ENCODE measurements around the gene LSM10. TPM values are rescaled to one million over a fixed set of nuclear protein-coding genes. Genes with fewer than 3 reads are reported as not detected.

Gene LSM10
- total RNA-seq, 1 donor = 5.6 TPM

DNA sequence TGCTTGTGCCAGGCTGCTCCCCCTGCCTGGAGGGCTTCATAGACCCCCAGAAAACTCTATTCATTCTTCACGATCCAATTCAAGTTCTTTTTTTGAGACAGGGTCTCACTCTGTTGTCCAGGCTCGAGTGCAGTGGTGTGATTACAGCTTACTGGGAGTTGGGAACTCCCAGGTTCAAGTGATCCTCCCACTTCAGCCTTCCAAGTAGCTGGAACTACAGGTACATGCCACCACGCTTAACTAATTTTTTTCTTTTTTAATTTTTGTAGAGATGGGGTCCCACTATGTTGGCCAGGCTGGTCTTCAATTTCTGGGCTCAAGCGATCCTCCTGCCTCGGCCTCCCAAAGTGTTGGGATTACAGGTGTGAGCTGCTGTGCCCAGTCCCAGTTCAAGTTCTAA is 16.3 kb downstream of the LSM10 start:
- Histone ChIP-seq H3K4me3 (ENCODE audit: low read length) (no peak overlapping the region), H3K9me3 (ENCODE audit: low read depth, low read length) (no peaks in the 10 kb centered on the region), H3K27me3 (ENCODE audit: insufficient read depth, low read length) (no peaks in the 10 kb centered on the region), H3K4me1 (ENCODE audit: insufficient read depth, low read length) (peaks cover 70% of the 10 kb centered on the region)

DNA sequence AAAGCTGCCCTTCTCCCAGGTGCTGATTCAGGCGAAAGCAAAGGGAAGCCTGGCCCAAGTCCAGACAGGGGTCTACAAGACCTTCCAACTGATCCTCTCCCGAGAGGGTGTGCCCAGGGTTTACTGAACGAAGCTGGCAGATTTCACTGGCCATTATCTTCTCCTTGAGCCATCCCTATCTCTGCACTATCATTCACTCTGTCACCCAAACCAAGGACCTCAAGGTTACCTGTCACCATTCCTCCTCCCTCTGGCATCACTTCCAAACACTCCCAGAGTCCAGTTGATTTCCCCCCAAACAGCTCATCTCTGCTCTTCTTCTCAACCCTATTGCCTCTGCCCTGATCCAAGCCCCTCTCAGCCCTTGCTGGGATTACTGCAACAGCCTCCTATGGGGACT is 16.9 kb downstream of the LSM10 start:
- Histone ChIP-seq H3K4me1 (ENCODE audit: insufficient read depth, low read length) (peaks cover 73% of the 10 kb centered on the region), H3K9me3 (ENCODE audit: low read depth, low read length) (no peaks in the 10 kb centered on the region), H3K27me3 (ENCODE audit: insufficient read depth, low read length) (no peaks in the 10 kb centered on the region), H3K4me3 (ENCODE audit: low read length) (no peak overlapping the region)

DNA sequence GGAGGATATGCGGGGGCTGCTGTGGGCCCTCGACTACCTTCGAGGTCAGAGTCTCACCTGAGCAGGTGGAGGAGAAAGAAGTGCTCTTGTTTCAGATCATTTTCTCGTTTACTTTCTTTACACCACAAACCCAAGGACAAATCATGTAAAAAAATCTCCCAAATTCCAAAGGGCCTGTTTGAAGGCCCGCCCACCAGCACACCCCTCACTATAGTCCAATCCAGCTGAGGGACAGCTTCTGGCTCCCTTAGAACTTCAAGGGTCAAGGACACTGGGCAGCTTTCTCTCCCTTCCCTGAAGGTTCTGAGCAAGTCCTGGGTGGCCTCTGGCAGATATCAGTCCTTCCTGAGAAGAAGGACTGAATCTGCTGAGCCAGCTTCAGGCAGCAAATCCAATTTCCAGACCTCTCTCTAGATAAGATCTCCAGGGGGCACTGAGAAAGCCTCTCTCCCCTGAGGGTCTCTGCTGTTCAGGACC is 17.5 kb downstream of the LSM10 start:
- Histone ChIP-seq H3K4me3 (ENCODE audit: low read length) (no peak overlapping the region), H3K9me3 (ENCODE audit: low read depth, low read length) (no peaks in the 10 kb centered on the region), H3K27me3 (ENCODE audit: insufficient read depth, low read length) (no peaks in the 10 kb centered on the region), H3K4me1 (ENCODE audit: insufficient read depth, low read length) (peaks cover 79% of the 10 kb centered on the region)

DNA sequence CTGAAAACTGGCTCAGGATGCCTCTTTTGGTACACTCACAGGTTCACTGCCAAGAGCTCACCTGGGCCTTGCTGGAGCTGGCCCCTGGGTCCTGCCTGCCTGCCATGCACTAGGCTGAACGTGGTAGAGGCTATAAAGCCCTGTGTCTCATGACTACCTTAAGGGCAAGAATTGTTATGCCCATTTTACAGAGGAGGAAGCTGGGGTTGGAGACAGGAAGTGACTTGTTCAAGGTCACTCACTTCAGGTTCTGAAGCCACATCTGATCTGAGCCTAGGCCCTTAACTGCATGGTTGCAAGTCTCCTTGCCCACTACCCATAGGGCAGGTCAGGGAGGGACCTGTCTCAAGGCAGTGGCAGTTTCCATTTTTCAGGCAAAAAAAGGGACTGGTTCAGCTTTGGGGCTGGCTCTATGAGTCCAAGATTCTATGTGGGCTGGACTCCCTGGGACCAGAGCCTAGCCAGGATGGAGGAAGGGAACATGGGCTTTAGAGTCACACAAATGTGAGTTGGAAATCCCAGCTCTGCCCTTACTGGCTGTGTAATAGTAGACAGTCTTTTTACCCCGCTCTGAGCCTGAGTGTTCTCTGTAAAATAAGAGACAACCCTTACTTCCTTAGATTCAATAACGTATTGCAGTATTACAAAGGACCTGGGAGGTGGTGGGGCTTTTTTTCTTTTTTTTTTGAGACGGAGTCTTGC is 19.8 kb downstream of the LSM10 start:
- Histone ChIP-seq H3K9me3 (ENCODE audit: low read depth, low read length) (no peaks in the 10 kb centered on the region), H3K4me1 (ENCODE audit: insufficient read depth, low read length) (peaks cover 81% of the 10 kb centered on the region), H3K27me3 (ENCODE audit: insufficient read depth, low read length) (no peaks in the 10 kb centered on the region), H3K4me3 (ENCODE audit: low read length) (no peak overlapping the region)

DNA sequence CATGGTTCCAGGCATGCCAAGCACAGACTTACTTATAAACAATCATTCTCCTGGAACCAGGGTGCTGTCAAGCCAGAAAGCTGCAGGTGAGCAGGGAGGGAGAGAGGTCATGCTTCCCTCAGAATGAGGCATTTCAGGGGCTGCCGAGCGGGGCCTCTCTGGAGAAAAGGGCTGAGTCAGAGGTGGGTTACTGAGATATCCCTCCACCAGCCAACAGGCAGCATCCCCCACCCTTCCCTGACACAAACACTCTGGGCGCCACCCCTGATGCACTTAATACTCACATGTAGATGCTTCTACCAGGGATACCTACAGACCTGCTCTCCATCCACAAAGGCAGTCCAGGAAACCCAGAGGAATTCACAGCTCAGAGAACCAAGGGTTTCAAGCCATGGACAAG is 25.1 kb downstream of the LSM10 start:
- Histone ChIP-seq H3K4me1 (ENCODE audit: insufficient read depth, low read length) (peaks cover 96% of the 10 kb centered on the region), H3K9me3 (ENCODE audit: low read depth, low read length) (no peaks in the 10 kb centered on the region), H3K4me3 (ENCODE audit: low read length) (no peak overlapping the region), H3K27me3 (ENCODE audit: insufficient read depth, low read length) (no peaks in the 10 kb centered on the region)

DNA sequence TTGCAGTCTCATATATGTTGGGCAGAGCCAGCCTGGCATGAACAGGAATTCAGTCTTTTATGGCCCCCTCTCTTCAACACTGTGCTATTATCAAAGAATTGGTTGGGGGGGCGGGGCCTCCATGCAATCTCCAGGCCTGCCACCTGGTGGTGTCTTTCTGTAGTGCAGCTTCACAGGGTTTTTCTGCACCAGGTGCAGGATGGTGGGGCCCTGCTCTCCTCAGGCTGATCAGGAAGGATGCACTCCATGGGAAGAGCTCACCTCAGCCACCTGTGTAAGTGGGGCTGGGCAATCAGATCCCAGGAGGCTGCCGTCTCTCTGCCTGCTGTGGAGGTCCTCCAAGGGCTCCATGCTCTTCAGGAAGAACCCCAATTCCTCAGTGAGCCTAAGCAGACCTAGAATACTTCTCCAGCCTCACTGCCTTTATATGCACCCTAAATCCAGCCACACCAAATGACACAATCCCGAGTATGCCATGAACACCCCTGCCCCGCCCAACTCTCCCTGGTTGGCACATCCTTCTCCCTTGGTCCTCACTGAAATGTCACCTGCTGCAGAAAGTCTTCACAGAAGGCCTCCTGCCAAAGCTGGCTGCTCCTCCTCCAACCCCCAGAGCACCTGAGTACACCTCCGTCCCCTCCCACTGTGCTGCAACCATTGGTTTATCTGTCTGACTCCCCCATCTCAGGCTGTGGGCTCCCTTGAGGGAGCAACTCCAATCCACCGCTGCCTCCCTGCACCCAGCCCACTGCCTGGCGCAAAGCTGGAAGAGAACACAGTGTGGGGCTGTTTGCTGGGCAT is 28.4 kb downstream of the LSM10 start:
- Histone ChIP-seq H3K27me3 (ENCODE audit: insufficient read depth, low read length) (no peaks in the 10 kb centered on the region), H3K4me1 (ENCODE audit: insufficient read depth, low read length) (peaks cover 97% of the 10 kb centered on the region), H3K4me3 (ENCODE audit: low read length) (no peak overlapping the region), H3K9me3 (ENCODE audit: low read depth, low read length) (no peaks in the 10 kb centered on the region)

DNA sequence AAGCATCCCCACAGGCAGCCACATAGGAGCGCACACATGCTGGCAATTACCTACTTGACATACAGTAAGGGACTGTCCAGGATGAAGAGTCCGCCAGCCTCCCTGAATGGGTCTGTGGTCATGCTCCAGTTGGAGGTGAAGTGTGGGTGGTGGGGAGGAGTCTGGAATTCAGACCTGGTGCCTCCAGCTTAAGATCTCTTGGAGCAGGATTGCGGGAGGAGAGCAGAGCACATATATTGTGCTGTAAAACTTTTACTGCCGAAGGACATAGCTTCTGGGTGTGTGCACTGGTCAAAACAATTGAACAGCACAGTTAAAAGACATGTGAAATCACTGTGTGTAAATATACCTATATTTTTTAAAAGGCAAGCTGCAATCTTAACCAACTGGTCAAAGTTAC is 29.9 kb downstream of the LSM10 start:
- Histone ChIP-seq H3K4me3 (ENCODE audit: low read length) (no peak overlapping the region), H3K9me3 (ENCODE audit: low read depth, low read length) (no peaks in the 10 kb centered on the region), H3K4me1 (ENCODE audit: insufficient read depth, low read length) (peaks cover 82% of the 10 kb centered on the region), H3K27me3 (ENCODE audit: insufficient read depth, low read length) (no peaks in the 10 kb centered on the region)

DNA sequence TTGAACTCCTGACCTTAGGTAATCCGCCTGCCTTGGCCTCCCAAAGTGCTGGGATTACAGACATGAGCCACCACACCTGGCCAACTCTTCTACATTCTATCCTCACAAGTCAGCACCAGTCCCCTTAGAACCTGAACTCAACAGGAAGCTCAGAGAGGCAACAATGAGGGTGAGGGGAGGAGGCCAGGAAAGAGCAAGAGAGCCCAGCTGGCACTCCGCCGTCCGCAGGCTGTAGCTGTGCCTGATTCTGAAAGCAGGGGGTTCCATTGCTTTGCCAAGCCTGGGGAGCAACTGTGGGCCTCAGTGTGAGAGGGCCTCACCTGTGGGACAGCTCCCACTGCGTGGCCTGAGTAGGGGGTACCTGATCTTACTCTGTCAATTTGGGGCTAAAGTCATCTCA is 30.6 kb downstream of the LSM10 start:
- no peaks in the 10 kb centered on the region for H3K27me3 ChIP-seq (ENCODE audit: insufficient read depth, low read length)

DNA sequence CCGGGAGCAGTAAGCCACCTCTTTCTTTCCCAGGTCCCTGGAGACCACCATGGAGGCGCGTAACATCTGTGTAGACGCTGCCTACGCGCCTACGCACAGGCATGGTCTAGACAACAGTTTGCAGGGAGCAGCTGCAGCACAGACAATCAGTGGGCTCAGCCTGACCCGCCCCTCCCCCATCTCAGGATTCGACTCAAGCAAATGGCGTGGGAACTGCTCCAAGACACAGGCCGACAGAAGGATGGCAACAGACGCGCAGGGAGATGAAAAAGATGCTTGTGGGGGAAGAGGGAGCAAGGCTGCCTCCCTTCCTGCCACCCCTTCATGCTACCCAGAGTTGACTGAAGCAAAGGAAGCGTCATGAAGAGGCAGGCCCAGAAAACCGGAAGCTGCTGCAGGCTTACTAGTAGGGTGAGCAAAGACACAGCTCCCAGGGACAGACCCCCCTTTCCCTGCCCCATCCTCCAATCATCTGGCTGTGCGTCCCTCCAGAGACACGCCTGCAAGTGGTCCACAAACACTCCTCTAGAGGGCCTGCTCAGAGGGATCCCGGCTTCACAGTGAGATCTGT is 31.5 kb downstream of the LSM10 start:
- no peaks in the 10 kb centered on the region for H3K9me3 ChIP-seq (ENCODE audit: low read depth, low read length)
- no peaks in the 10 kb centered on the region for H3K27me3 ChIP-seq (ENCODE audit: insufficient read depth, low read length)
- H3K4me1 ChIP-seq (ENCODE audit: insufficient read depth, low read length) = peaks cover 66% of the 10 kb centered on the region
- no peak overlapping the region for H3K4me3 ChIP-seq (ENCODE audit: low read length)

More for the DNA sequence above, 30.6 kb downstream of the LSM10 start:
- Histone ChIP-seq H3K9me3 (ENCODE audit: low read depth, low read length) (no peaks in the 10 kb centered on the region), H3K4me1 (ENCODE audit: insufficient read depth, low read length) (peaks cover 75% of the 10 kb centered on the region), H3K4me3 (ENCODE audit: low read length) (no peak overlapping the region)

DNA sequence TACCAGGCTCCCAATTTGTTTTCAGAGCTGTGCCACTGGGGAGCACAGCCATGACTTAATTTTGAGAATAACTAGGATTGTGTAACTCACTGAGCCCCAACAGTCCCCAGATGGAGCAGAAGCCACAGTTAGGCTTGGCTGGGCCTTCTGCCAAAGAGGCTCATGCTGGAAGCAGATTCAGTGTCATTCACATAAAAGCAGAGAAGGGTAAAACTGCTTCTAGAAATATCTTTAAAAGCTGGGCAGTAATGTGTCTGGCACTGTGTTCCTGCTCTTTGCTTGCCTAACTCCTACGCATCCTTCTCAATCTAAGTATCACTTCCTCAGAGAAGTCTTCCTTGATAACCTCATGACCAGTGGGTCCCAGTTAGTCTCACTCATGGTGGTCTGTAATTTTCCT is 32.3 kb downstream of the LSM10 start:
- Histone ChIP-seq H3K4me3 (ENCODE audit: low read length) (no peak overlapping the region), H3K9me3 (ENCODE audit: low read depth, low read length) (no peaks in the 10 kb centered on the region), H3K27me3 (ENCODE audit: insufficient read depth, low read length) (no peaks in the 10 kb centered on the region), H3K4me1 (ENCODE audit: insufficient read depth, low read length) (peaks cover 64% of the 10 kb centered on the region)

DNA sequence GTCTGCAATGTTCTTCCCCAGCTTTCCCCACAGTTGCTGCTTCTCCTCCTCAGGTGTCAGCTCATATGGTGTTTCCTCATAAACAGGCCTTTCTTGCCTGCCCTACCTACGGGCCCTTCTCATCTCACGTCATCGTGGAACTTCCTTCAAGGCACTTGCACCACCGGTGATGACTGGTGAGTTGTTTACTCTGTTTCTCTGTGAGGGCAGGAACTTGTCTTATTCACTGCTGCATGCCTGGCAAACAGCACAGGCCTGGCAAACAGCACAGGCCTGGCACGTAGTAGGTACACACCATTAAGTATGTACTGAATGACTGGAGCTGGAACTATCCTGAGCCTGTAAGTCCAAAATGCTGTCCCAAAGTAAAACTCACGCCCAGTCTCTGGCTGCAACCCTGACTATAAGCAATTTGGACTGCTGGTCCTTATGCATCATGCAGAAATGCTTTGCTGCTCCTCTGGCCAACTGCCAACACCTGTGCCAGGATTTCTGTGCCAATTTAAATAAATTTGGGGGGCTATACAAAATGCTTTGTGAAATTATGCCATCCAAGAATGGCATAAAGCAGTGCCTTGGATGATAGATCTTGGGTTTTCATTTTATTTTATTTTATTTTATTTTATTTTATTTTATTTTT is 37.7 kb downstream of the LSM10 start:
- Histone ChIP-seq H3K27me3 (ENCODE audit: insufficient read depth, low read length) (no peaks in the 10 kb centered on the region), H3K9me3 (ENCODE audit: low read depth, low read length) (no peaks in the 10 kb centered on the region), H3K4me3 (ENCODE audit: low read length) (no peak overlapping the region), H3K4me1 (ENCODE audit: insufficient read depth, low read length) (peaks cover 26% of the 10 kb centered on the region)

DNA sequence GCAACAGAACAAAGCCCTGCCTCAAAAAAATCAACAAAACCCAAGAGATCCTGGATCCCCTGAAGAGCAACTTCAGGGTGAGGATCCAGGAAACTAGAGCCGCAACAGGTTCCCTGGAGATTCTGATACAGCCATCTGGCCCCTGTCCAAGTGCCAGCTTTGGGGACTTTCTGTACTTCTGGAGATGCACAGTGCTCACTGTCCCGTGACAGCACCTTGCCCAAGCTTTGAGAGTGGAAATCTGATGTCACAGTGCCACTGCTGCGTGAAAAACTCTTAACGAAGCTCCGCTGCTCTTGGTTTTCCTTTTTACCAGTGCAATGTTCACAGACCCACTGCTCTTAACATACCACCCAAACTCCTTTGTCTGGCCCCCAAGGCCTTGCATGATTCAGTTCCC is 38.3 kb downstream of the LSM10 start:
- Histone ChIP-seq H3K4me3 (ENCODE audit: low read length) (no peak overlapping the region), H3K4me1 (ENCODE audit: insufficient read depth, low read length) (peaks cover 20% of the 10 kb centered on the region), H3K27me3 (ENCODE audit: insufficient read depth, low read length) (no peaks in the 10 kb centered on the region), H3K9me3 (ENCODE audit: low read depth, low read length) (no peaks in the 10 kb centered on the region)

DNA sequence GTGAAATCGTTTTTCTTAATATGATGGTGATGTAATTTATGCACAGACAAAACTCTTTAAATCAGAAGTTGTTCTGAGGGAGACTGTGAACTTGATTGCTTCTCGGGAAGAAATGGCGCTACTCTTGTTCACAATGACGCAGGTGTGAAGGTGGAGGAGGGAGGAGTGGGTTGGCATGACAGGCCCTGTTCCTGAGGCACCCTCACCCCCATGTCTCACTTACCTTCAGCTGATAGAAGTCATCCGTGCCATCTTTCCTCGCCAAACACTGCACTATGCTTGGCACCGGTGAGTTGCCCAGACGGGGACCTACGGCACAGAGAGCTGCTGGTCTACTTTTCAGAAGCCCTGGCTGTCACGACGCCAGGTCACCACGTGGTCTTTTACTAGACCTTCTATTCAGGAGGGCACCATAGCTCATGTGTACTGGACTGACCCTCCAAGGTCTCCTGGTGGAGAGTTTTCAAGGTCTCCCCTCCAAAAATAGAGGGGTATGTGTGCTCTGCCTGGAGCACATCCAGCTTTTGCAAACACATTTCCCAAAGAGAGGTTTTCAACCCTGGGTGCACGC is 39.1 kb downstream of the LSM10 start:
- Histone ChIP-seq H3K4me3 (ENCODE audit: low read length) (no peak overlapping the region), H3K9me3 (ENCODE audit: low read depth, low read length) (no peaks in the 10 kb centered on the region), H3K27me3 (ENCODE audit: insufficient read depth, low read length) (no peaks in the 10 kb centered on the region), H3K4me1 (ENCODE audit: insufficient read depth, low read length) (peaks cover 20% of the 10 kb centered on the region)

DNA sequence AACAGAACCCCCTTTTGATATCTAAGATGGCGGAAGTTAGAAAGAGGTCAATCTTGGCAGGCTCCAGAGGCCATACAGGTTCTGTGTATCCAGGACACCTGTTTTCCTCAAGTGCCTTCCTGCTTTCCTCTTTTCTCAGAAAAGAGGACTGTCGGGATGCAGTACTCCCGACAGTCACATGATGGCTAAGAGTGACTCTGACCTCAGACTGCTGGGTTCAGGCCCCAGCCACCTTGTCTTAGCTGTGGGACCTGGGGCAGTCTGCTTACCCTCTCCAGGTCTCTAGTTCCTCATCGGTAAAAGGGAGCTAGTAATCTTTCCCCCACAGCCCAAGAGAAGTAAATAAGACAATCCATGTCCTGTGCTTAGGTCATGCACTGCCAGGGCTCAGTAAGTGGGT is 41.9 kb downstream of the LSM10 start:
- H3K27me3 ChIP-seq (ENCODE audit: insufficient read depth, low read length) = no peaks in the 10 kb centered on the region
- no peak overlapping the region for H3K4me3 ChIP-seq (ENCODE audit: low read length)
- H3K4me1 ChIP-seq (ENCODE audit: insufficient read depth, low read length) = peaks cover 32% of the 10 kb centered on the region
- no peaks in the 10 kb centered on the region for H3K9me3 ChIP-seq (ENCODE audit: low read depth, low read length)

DNA sequence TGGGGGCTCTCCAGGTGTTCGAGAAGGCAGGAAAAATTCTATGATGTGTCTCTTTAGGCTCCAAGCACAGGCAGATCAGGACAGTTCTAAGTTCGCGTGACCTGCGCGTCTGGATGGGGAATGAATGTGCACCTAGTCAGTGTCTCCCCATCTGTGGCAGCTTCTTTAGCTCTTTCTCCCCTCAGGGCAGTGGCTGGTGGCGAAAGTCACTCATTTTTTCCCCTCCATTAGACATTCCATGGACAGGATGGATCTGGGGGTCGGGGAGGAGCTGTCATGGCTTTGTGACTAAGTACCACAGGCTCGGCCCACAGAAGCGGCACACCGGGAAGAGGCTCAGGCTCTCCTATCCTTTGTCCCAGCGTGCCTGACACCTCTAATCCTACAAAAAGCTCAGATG is 43.2 kb downstream of the LSM10 start:
- no peaks in the 10 kb centered on the region for H3K27me3 ChIP-seq (ENCODE audit: insufficient read depth, low read length)
- H3K4me3 ChIP-seq (ENCODE audit: low read length) = no peak overlapping the region
- peaks cover 32% of the 10 kb centered on the region for H3K4me1 ChIP-seq (ENCODE audit: insufficient read depth, low read length)
- H3K9me3 ChIP-seq (ENCODE audit: low read depth, low read length) = no peaks in the 10 kb centered on the region
